Transverse colon (tissue), 4 donors: ENCODE measurements around the gene GRIA3.

Experiments used
- CTCF ChIP-seq, 5 experiments: fragments of 200-600 bp in 3 of 5; fragments of 450-650 bp in 2 of 5; sonication (generic) in 3 of 5; IDR thresholded peaks; 1 replicate in 2 of 5; 2 replicates in 3 of 5; pipeline ENCODE4 v1.5.1; 2016 to 2017; ENCODE audit warnings: antibody characterized with exemption in 5 of 5, inconsistent platforms in 3 of 5, mild to moderate bottlenecking in 2 of 5, moderate library complexity in 1 of 5
- EP300 ChIP-seq: sonication (generic); formaldehyde crosslinking; IDR thresholded peaks from one replicate; pipeline ENCODE4 v1.6.1; 2017; ENCODE audit warnings: antibody characterized with exemption, low read depth
- POLR2AphosphoS5 ChIP-seq, 3 donors: sonication (generic); formaldehyde crosslinking; IDR thresholded peaks; one replicate each; pipeline ENCODE4 v1.6.1; 2016; ENCODE audit warnings: antibody characterized with exemption in 3 of 3

- TF ChIP-seq CTCF (IDR thresholded peaks at IDR 0.05): no peak
- no peak for TF ChIP-seq EP300
- no peak for TF ChIP-seq POLR2AphosphoS5 (IDR thresholded peaks at IDR 0.05)
These were observed 154.0 kb downstream of the GRIA3 start for GRCh38 chrX:123337886-123338639.
